GM12872 (cell line): ENCODE data around the gene DEFB125.

Experiments used
- CTCF ChIP-seq: IDR thresholded peaks from 3 replicates; pipeline ENCODE4 v1.5.1; 2011; ENCODE audit warnings: low read depth, mild to moderate bottlenecking, low read length, moderate library complexity; ENCODE audit not compliant: insufficient read depth

The DEFB125 gene

GRCh38 chr20:87401-87800 lies at the start of gene DEFB125:
DEFB125 (plus strand) TSS chr20:87672; CDS start chr20:87710, 38 bp downstream.
- TF ChIP-seq CTCF, result no peak

- no peak for TF ChIP-seq CTCF
Measured at GRCh38 chr20:60035-60918, 27.2 kb upstream of the DEFB125 start.

- TF ChIP-seq CTCF, result no peak
Measured at GRCh38 chr20:61230-61629, 26.2 kb upstream of the DEFB125 start.

GRCh38 chr20:61757-62156 lies 25.7 kb upstream of the DEFB125 start:
- no peak for TF ChIP-seq CTCF

GRCh38 chr20:62487-62886 lies 25.0 kb upstream of the DEFB125 start:
- TF ChIP-seq CTCF, result no peak

GRCh38 chr20:64026-64603 lies 23.4 kb upstream of the DEFB125 start:
- no peak for TF ChIP-seq CTCF

GRCh38 chr20:64766-65322 lies 22.6 kb upstream of the DEFB125 start:
- TF ChIP-seq CTCF, result no peak
